Astrocyte of the spinal cord (primary cell): ENCODE measurements around the gene AGRP.
"Not testable (repeated sequence)": the region's sequence is repeated elsewhere in the genome, so short reads cannot be mapped to it uniquely, and the experiment has no call there.

Source experiments
- DNase-seq: peaks from one replicate; pipeline ENCODE4 v3.0.0; 2011; ENCODE audit warnings: low read depth, low spot score
- H3K4me3 ChIP-seq: 2 replicates; pipeline ENCODE4 v1.5.1; 2011; ENCODE audit warnings: low read depth, mild to moderate bottlenecking, low read length, moderate library complexity
- in situ Hi-C: cut with HindIII; loops from 2 replicates; pipeline ENCODE4 v1.10.0; 2017; ENCODE audit warnings: low sequenced_read_pairs
- TF ChIP-seq, protein P1 (sequence below): IDR thresholded peaks from 2 replicates; pipeline ENCODE4 v1.5.1; 2012; ENCODE audit warnings: low read depth, mild to moderate bottlenecking, low read length, inconsistent platforms

The AGRP gene

GRCh38 chr16:67499106-67499505, 15.8 kb upstream of the AGRP start:
- in situ Hi-C loops = no loop called here
- DNase-seq = no peak
- no peak overlapping the region for H3K4me3 ChIP-seq
- TF ChIP-seq, protein P1, sequence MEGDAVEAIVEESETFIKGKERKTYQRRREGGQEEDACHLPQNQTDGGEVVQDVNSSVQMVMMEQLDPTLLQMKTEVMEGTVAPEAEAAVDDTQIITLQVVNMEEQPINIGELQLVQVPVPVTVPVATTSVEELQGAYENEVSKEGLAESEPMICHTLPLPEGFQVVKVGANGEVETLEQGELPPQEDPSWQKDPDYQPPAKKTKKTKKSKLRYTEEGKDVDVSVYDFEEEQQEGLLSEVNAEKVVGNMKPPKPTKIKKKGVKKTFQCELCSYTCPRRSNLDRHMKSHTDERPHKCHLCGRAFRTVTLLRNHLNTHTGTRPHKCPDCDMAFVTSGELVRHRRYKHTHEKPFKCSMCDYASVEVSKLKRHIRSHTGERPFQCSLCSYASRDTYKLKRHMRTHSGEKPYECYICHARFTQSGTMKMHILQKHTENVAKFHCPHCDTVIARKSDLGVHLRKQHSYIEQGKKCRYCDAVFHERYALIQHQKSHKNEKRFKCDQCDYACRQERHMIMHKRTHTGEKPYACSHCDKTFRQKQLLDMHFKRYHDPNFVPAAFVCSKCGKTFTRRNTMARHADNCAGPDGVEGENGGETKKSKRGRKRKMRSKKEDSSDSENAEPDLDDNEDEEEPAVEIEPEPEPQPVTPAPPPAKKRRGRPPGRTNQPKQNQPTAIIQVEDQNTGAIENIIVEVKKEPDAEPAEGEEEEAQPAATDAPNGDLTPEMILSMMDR = no peak

DNA sequence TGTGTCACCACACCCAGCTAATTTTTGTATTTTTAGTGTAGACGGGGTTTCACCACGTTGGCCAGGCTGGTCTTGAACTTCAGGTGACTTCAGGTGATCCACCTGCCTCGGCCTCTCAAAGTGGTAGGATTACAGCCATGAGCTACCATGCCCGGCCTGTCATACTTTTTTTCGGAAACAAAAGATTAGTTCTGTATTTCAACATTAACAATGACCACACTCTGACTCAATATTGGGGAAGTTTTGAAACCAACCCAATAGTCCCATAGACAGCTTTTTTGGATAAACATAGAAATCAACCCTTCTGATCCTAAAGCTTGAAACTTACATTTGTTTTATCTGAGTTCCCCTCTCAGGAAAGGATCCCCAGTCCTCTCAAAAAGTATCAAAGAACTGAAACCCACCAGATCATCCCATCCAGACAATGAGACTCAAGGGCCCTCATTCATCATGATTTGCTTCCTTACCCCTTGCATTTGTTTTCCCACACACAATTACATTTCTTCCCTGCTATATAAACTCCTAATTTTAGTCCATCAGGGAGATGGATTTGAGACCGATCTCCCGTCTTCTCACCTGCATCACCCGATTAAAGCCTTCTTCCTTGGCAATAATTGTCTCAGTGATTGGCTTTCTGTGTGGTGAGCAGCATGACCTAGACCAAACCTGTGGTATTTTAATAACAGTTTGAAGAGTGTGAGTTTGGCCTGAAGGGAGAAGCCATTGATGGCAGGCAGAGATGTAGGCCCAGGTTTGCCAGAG, 7.2 kb upstream of the AGRP start:
- in situ Hi-C loops = no loop called here
- no peak for DNase-seq
- TF ChIP-seq, protein P1 = no peak
- H3K4me3 ChIP-seq = no peak overlapping the region

- in situ Hi-C loops = no loop called here
- TF ChIP-seq, protein P1 = no peak
- DNase-seq = no peak
- H3K4me3 ChIP-seq = no peak overlapping the region
Measured at GRCh38 chr16:67489401-67490083, 6.2 kb upstream of the AGRP start.

DNA sequence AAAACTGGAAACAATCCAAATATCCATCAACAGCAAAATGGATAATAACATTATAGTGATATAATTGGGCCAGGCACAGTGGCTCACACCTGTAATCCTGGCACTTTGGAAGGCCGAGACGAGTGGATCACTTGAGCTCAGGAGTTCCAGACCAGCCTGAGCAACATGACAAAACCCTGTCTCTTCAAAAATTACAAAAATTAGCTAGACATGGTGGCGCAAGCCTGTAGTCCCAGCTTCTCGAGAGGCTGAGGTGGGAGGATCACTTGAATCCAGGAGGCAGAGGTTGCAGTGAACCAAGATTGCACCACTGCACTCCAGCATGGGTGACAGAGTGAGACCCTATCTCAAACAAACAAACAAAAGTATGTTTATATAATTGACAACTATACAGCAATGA, 4.2 kb upstream of the AGRP start:
- in situ Hi-C loops, H3K4me3 ChIP-seq, DNase-seq: not testable (repeated sequence)

GRCh38 chr16:67486805-67487204, 3.5 kb upstream of the AGRP start:
- no peak overlapping the region for H3K4me3 ChIP-seq
- TF ChIP-seq, protein P1 = no peak
- in situ Hi-C loops = no loop called here
- DNase-seq = no peak

- H3K4me3 ChIP-seq = no peak overlapping the region
- DNase-seq = no peak
- in situ Hi-C loops = no loop called here
- TF ChIP-seq, protein P1 = no peak
Measured at GRCh38 chr16:67483731-67484525, 581 bp upstream of the AGRP start.
